Sigmoid colon (tissue), 7 donors: ENCODE data around the gene KAZN. TPM values are rescaled to one million over a fixed set of nuclear protein-coding genes. Genes with fewer than 3 reads are reported as not detected.
A peak's percentile ranks its signal among the peaks of the same experiment; 100 is the strongest.

Source experiments
- DNase-seq: peaks from one replicate; pipeline ENCODE4 v3.0.0-alpha.2; 2019
- H3K27ac ChIP-seq, 4 donors: fragments of 200-600 bp; sonication (generic); one replicate each; pipeline ENCODE4 v1.5.1; 2016 to 2019; ENCODE audit warnings: mild to moderate bottlenecking in 1 of 4
- H3K27me3 ChIP-seq, 3 donors: fragments of 200-600 bp; sonication (generic); one replicate each; pipeline ENCODE4 v1.5.1; 2019; ENCODE audit warnings: mild to moderate bottlenecking in 1 of 3
- H3K36me3 ChIP-seq, 4 donors: fragments of 200-600 bp; sonication (generic); one replicate each; pipeline ENCODE4 v1.5.1; 2016 to 2019
- H3K4me1 ChIP-seq, 4 donors: fragments of 200-600 bp; sonication (generic); one replicate each; pipeline ENCODE4 v1.5.1; 2017 to 2019
- H3K4me3 ChIP-seq, 4 donors: fragments of 200-600 bp; sonication (generic); one replicate each; pipeline ENCODE4 v1.5.1; 2017 to 2019; ENCODE audit warnings: mild to moderate bottlenecking in 2 of 4, moderate library complexity in 1 of 4
- H3K9me3 ChIP-seq, 4 donors: fragments of 200-600 bp in 3 of 4; sonication (generic) in 3 of 4; one replicate each; pipeline versions ENCODE4 v1.5.1 to v1.6.1; 2013 to 2019
- EP300 ChIP-seq, 4 donors: sonication (generic); formaldehyde crosslinking; IDR thresholded peaks; one replicate each; pipeline ENCODE4 v1.6.1; 2017; ENCODE audit warnings: antibody characterized with exemption in 4 of 4
- POLR2A ChIP-seq, 2 donors: fragments of 450-650 bp; IDR thresholded peaks; one replicate each; pipeline ENCODE4 v1.6.1; 2016; ENCODE audit warnings: antibody characterized with exemption in 2 of 2, mild to moderate bottlenecking in 2 of 2, moderate library complexity in 2 of 2
- POLR2AphosphoS5 ChIP-seq, 4 donors: sonication (generic); formaldehyde crosslinking; IDR thresholded peaks; one replicate each; pipeline ENCODE4 v1.6.1; 2017; ENCODE audit warnings: antibody characterized with exemption in 4 of 4
- WGBS, 2 donors: extraction: QIAGEN DNeasy Blood & Tissue Kit; methylation state at CpG; one replicate each; pipeline ENCODE4 v1.1.7; 2013; 5-methylcytosine and 5-hydroxymethylcytosine counted together
- intact Hi-C: fragments of 100-400 bp; cut with DNase I; formaldehyde crosslinking; loops from one replicate; pipeline ENCODE4 v1.15.1; 2023
- polyA plus RNA-seq, 3 donors: library from polyadenylated mRNA; stranded (reverse); fragments of 200-250 nt; gene quantifications; one replicate each; pipeline ENCODE4 v1.2.3, GENCODE V29; 2013
- total RNA-seq, 4 donors: library from RNA; depleted of rRNA; stranded (reverse); fragments of >200 nt; gene quantifications; one replicate each; pipeline ENCODE4 v1.1.0, GENCODE V29; 2016
- TF ChIP-seq, protein P1 (sequence below), 4 experiments: fragments of 450-650 bp in 3 of 4; fragments of 200-600 bp in 1 of 4; IDR thresholded peaks; one replicate each; pipeline ENCODE4 v1.5.1; 2016 to 2019; ENCODE audit warnings: antibody characterized with exemption in 4 of 4, mild to moderate bottlenecking in 3 of 4, moderate library complexity in 2 of 4
- donor health status: healthy with polysubstance abuse.
- donor health status: Bipolar disorder and iron deficiency.
- donor health status: healthy.

KAZN gene
- total and polyA plus RNA-seq, 7 donors, result 2.5 to 11.4 (median 5.6) TPM

DNA sequence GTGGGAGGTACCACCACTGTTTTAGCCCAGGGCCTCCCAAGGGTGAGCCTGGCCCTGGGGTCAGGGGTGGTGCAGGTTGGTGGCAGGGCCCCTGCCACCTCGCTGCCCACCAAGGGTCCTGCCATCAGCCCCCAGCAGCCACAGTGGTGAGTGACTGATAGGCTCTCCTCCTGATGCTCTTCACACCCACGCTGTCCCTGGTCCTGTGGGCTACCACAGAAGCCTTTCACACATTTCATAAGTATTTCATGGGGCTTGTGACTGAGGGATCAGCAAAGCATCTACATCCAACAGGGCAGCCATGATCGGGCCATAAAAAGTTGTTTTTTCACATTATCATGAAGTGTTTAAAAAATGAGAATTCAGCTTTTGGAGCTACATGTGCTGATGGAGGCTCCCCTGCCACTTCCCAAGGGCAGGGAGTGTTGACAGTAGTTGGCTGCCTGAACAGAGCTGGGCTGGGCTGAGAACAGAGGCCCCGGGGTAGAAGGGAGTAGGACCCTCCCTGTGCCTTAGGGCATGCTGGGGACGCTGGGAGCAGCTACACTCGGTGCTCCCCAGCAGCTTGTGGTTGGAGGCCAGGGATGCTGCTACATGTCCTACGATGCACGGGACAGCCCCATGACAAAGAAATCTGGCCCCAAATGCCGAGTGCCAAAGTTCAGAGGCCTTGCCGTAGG, 482.0 kb downstream of the KAZN start:
- no peak for DNase-seq
- peaks cover 0 to 4% (median 0%) of the 10 kb centered on the region in 4 donors for H3K4me1 ChIP-seq
- TF ChIP-seq, protein P1, sequence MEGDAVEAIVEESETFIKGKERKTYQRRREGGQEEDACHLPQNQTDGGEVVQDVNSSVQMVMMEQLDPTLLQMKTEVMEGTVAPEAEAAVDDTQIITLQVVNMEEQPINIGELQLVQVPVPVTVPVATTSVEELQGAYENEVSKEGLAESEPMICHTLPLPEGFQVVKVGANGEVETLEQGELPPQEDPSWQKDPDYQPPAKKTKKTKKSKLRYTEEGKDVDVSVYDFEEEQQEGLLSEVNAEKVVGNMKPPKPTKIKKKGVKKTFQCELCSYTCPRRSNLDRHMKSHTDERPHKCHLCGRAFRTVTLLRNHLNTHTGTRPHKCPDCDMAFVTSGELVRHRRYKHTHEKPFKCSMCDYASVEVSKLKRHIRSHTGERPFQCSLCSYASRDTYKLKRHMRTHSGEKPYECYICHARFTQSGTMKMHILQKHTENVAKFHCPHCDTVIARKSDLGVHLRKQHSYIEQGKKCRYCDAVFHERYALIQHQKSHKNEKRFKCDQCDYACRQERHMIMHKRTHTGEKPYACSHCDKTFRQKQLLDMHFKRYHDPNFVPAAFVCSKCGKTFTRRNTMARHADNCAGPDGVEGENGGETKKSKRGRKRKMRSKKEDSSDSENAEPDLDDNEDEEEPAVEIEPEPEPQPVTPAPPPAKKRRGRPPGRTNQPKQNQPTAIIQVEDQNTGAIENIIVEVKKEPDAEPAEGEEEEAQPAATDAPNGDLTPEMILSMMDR (IDR thresholded peaks at IDR 0.05), result no peak
- TF ChIP-seq POLR2AphosphoS5 (IDR thresholded peaks at IDR 0.05) (no peak), POLR2A (IDR thresholded peaks at IDR 0.05) (no peak), EP300 (IDR thresholded peaks at IDR 0.05) (no peak)
- H3K27ac ChIP-seq, result no peak overlapping the region
- no peaks in the 10 kb centered on the region for H3K9me3 ChIP-seq
- H3K36me3 ChIP-seq, result no peaks in the 10 kb centered on the region
- H3K4me3 ChIP-seq, result no peak overlapping the region
- 84 to 89% methylated on average over 10 of the region's 10 CpGs for WGBS, 2 donors
- no peaks in the 10 kb centered on the region for H3K27me3 ChIP-seq
- intact Hi-C loops, result no loop called here

DNA sequence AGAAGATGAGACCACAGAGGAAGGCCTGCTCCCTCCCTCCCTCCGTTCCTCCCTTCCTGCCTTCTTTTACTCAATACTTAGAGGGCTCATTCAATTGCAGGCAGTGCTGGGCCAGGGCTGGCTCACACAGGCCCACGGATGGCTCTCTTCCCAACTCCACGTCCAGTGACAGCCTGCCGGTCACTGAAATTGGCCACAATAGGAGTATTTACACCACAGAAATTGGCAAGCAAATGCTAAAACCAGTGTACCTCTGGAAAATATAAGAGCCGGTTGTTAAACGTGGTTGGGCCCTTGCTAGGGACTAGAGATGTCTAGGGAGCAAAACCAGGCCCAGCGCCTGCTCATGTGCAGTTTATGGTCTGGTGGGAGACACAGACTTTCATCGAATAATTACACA, 482.6 kb downstream of the KAZN start:
- no peaks in the 10 kb centered on the region for H3K27me3 ChIP-seq
- no peak for TF ChIP-seq POLR2AphosphoS5 (IDR thresholded peaks at IDR 0.05)
- no peak for TF ChIP-seq POLR2A (IDR thresholded peaks at IDR 0.05)
- TF ChIP-seq, protein P1 (IDR thresholded peaks at IDR 0.05), result no peak
- no peak for TF ChIP-seq EP300 (IDR thresholded peaks at IDR 0.05)
- WGBS, 2 donors, result 82 to 92% methylated on average over 8 of the region's 8 CpGs

DNA sequence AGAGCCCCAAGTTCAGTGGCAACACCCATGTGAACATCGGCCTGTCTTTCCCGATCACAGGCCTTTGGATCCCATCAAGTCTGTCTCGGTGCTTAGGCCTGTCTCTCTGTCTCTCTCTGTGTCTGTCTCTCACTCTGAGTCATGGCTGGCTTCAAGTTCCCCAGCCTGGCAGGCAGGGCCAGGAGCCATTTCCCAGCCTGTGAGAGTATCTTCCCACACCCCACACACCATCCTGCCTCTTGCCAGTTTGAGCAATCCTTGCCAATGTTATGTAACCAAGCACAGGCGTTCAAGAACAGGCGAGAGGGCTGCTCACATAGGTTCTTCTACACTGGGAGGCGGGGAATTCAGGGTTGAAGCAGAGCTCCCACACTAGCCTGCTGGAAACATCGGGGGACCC, 485.1 kb downstream of the KAZN start:
- Histone ChIP-seq H3K9me3 (no peaks in the 10 kb centered on the region), H3K36me3 (no peaks in the 10 kb centered on the region)
- TF ChIP-seq EP300 (IDR thresholded peaks at IDR 0.05), result no peak
- no peak for TF ChIP-seq POLR2A (IDR thresholded peaks at IDR 0.05)
- TF ChIP-seq, protein P1 (IDR thresholded peaks at IDR 0.05), result no peak
- TF ChIP-seq POLR2AphosphoS5 (IDR thresholded peaks at IDR 0.05), result no peak

More for the DNA sequence above, 482.6 kb downstream of the KAZN start:
- H3K4me1 ChIP-seq, result peaks cover 0 to 3% (median 0%) of the 10 kb centered on the region in 4 donors
- intact Hi-C loops, result no loop called here
- no peak overlapping the region for H3K4me3 ChIP-seq
- H3K36me3 ChIP-seq, result no peaks in the 10 kb centered on the region
- no peak for DNase-seq
- no peaks in the 10 kb centered on the region for H3K9me3 ChIP-seq
- no peak overlapping the region for H3K27ac ChIP-seq

DNA sequence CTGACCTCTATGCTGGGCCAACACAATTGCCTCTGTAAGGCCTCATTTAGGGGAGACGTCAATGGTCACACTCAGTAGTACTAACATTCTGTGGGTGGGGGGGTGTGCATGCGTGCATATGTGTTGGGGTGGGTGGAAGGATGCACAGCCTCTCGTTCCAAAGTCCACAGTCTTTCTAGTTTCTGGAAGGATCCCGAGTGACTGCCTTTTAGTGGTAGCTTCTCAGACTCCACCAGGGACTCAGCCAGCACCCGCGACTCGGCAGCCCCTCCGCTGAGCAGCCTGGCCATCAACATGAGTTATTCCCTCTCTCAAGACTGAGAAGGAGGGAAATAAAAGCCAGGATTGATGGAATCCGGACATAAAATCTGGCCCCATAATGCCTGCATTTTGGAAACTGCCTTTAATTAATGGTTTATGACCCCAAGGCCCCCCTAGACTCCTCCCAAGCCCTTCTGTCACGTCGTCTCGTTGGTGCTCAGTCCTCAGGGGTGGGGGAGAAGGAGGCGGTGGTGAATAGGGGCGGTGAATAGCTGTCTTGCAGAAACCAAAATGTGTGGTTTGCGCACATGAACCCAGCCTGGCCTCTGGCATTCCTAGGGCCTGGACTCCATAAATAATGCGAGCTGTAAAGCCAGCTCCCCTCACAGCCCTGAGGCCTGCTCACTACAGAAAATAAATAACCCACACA, 489.9 kb downstream of the KAZN start:
- Histone ChIP-seq H3K27ac (peak overlapping the region in 2 of 4 donors; percentile 39 to 47), H3K36me3 (no peaks in the 10 kb centered on the region), H3K4me3 (no peak overlapping the region), H3K27me3 (no peaks in the 10 kb centered on the region), H3K9me3 (no peaks in the 10 kb centered on the region), H3K4me1 (peaks cover 0 to 21% (median 15%) of the 10 kb centered on the region in 4 donors)
- intact Hi-C loops, result no loop called here
- DNase-seq, result no peak
- no peak for TF ChIP-seq POLR2AphosphoS5 (IDR thresholded peaks at IDR 0.05)
- no peak for TF ChIP-seq POLR2A (IDR thresholded peaks at IDR 0.05)
- no peak for TF ChIP-seq EP300 (IDR thresholded peaks at IDR 0.05)
- TF ChIP-seq, protein P1 (IDR thresholded peaks at IDR 0.05), result no peak
- WGBS, 2 donors, result 69 to 77% methylated on average over 16 of the region's 16 CpGs

More for the DNA sequence above, 485.1 kb downstream of the KAZN start:
- Histone ChIP-seq H3K4me1 (peaks cover 0 to 9% (median 6%) of the 10 kb centered on the region in 4 donors), H3K27me3 (no peaks in the 10 kb centered on the region), H3K27ac (no peak overlapping the region), H3K4me3 (no peak overlapping the region)
- DNase-seq, result no peak
- WGBS, 2 donors, result 93 to 95% methylated on average over 7 of the region's 7 CpGs
- intact Hi-C loops, result no loop called here
